GM18519 (cell line): Measurements from ENCODE around the gene GAL3ST2.
"Not testable (repeated sequence)": the region's sequence is repeated elsewhere in the genome, so short reads cannot be mapped to it uniquely, and the experiment has no call there.

Source experiments
- ATAC-seq: cut with Tn5 transposase; IDR thresholded peaks from one replicate; pipeline ENCODE4 v1.9.1; 2021; ENCODE audit warnings: mild to moderate bottlenecking, moderate library complexity; ENCODE audit not compliant: unreplicated experiment, low FRiP score

Gene GAL3ST2

DNA sequence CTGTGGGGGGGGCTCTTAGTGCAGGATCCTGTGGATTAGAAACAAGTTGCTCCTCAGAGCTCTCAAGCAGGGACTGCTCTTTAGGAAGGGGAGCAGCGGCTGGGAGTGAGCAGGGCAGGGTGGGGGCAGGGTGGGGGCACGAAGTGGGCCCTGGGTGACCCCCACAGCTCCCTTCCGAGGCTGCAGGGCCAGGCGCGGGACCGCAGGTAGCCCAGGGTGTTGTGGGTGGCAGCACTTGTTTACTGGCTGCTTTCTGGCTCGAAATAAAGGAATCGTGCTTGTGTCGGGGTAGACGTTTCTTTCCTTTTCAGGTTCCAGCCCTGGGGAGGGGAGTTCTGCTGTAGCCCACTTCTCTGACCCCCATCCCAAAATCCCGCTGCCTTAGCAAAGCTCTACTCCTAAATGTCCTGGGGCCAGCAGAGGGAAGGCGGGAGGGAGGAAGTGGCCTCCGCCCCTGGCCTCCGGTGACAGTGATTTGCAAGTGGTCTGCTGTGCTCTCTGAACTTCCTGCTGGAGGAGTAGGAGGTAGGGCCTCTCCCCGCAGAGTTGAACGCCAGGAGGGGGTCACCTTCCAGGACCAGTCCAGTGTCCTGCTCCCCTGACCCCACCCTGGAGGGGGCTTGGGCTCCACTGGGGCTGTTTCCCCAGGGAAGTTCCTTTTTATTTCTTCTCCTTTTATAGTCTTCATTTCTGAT is 40.7 kb downstream of the GAL3ST2 start:
- ATAC-seq = no peak

- ATAC-seq = not testable (repeated sequence)
Measured at GRCh38 chr2:241817821-241818215, 41.2 kb downstream of the GAL3ST2 start.

GRCh38 chr2:241818229-241818942 is 41.8 kb downstream of the GAL3ST2 start:
- no peak for ATAC-seq

DNA sequence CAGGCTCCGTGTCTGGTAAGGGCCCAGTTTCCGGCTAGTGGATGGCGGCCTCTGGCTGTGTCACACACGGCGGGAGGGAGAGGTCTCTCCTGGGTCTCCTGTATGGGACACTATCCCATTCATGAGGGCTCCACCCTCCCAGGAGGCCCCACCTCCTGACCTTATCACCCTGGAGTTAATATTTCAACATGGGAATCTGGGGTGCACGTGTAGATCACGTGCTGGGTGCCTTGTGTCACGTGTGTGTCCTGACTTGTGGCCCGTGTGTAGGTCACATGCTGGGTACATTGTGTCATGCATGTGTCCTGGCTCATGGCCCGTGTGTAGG is 42.3 kb downstream of the GAL3ST2 start:
- ATAC-seq = no peak

DNA sequence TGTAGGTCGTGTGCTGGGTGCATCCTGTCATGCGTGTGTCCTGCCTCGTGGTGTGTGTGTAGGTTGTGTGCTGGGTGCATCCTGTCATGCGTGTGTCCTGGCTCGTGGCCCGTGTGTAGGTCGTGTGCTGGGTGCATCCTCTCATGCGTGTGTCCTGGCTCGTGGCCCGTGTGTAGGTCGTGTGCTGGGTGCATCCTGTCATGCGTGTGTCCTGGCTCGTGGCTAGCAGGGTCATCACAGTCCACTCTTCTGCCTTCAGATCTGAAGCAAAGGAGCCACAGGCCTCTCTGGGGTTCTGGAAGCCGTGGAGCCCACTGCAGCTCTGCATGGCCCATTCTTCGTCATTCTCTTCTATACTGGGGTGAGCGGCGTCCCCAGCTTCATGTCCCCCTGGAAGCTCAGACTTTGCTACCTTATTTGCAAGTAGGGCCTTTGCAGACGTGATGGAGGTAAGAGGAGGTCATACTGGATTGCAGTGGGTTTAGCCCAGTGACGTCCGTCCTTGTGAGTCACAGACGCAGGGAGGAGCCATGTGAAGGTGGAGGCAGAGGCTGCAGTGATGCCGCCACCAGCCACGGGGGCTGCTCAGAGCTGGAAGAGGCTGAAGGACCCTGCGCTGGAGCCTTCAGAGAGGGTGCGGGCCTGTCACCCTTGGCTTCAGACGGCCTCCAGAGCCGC is 43.5 kb downstream of the GAL3ST2 start:
- not testable (repeated sequence) for ATAC-seq

DNA sequence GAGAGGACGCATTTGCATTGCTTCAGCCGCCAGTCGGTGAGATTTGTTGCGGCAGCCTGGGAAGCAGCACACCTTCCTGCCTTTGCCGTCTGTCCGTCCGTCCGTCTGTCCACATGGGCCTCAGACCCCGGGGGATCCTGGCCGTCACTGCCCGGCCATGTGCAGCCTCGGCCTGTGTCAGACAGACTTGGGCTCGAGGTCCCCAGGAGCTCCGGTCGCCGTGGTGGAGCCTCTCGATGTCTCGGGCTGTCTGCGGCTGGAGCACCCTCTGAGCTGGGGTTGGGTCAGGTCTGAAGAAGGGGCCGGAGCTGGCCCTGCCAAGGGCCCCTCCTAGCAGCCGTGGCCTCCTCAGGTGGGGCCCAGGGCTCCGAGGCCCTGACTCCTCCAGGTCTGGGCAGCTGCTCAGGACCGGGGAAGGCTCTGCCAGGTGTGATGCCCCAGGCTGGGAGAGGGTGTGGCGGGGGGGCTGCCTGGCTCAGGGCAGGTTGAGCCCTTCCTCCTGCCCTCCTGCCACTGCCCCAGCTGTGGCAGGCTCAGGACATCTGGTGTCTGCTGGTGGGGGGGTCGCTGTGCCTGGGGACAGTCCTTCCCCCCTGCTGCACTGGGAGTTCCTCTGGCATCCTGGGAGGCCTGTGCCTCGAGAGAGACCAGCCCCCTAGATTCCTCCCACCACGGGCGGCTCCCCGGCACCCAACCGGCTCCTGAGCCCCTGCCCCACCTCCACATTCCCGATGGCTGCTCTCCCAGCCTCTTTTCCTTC is 44.2 kb downstream of the GAL3ST2 start:
- no peak for ATAC-seq

GRCh38 chr2:241821460-241822263 is 45.0 kb downstream of the GAL3ST2 start:
- no peak for ATAC-seq

GRCh38 chr2:241822264-241822623 is 45.6 kb downstream of the GAL3ST2 start:
- ATAC-seq = no peak

DNA sequence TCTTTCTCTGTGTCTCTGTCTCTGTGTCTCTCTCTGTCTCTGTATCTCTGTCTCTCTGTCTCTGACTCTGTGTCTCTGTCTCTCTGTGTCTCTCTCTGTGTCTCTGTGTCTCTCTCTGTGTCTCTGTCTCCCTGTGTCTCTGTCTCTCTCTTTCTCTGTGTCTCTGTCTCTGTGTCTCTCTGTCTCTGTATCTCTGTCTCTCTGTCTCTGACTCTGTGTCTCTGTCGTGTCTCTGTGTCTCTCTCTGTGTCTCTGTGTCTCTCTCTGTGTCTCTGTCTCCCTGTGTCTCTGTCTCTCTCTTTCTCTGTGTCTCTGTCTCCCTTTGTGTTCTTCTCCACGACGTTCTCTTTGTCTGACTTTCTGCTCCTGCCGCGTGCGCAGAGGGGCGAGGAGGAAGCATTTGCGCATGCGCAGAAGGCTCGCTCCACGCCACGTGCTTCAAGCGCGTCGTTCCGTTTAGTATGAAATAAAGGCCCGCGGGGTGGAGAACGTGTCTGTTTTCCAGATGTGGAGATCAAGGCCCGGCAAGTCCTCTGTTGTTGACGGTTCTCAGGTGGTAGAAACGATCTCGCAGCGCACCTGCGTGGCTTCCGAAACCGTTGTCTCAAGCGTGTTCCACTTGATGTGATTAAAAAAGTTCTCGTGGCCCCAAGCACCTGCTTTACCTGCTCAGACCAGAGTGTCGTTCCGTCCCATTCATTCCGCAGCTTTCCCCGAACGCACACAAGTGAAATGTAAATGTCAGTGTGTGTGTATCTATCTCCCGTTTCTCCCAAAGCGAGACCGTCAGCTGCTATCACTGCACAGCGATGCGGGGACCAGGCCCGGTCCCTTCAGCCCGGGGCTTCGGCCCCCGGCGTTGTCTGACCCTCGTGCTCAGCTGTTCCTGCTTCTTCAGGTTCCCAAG is 47.2 kb downstream of the GAL3ST2 start:
- not testable (repeated sequence) for ATAC-seq

DNA sequence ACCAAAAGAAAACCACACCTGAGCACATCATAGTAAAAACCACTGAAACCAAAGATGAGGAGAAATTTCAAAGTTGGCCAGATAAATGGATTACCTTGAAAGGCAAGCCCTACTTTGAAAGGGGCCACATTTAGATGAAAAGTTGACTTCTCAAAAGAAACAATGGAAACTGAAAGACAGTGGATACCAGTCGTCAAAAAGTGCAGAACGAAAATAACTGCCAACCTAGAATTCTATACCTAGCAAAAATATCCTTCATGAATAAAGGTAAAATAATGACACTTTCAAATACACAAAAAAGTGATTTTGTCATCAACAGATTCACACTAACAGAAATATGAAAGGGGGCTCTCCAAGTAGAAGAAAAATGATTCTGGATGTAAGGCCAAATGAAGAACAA is 50.8 kb downstream of the GAL3ST2 start:
- no peak for ATAC-seq

GRCh38 chr2:241833101-241833663 is 56.6 kb downstream of the GAL3ST2 start:
- ATAC-seq = no peak

DNA sequence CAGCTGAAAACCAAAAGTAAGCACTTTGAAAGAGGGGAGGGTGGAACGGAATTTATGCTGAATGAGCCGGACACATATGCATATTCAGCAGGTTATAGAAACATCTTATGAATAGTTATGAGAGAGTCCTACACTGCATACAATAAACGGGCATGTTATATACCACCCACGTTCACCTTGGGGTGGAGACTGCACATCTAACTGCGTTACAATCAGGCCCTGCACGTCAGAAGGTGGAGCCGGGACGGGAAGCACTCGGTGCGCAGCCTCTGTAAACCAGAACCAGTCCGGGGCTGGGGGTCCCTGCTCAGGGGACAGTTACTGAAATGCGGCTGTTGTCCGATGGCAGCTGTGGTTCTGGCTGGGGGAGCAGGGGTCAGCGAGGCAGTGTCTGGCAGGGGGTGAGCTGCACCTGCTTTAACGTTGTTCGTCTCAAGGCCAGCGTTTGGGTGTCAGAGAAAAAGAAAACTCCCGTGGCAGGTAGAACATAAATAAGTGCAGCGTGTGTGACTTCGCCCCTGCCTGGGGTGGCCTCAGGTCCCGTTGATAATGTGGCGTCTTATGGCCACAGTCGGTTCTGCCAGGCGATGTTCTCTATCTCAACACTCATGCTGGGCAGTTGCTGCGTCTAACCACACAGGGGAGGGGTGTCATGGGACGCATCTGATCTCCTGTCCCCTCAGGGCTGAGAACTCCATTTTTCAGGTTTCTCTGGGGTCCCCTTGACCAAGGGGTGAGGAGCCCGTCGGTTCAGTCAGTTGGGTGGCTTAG is 57.3 kb downstream of the GAL3ST2 start:
- ATAC-seq = not testable (repeated sequence)

- ATAC-seq = no peak
Measured at GRCh38 chr2:241834527-241835210, 58.0 kb downstream of the GAL3ST2 start.

DNA sequence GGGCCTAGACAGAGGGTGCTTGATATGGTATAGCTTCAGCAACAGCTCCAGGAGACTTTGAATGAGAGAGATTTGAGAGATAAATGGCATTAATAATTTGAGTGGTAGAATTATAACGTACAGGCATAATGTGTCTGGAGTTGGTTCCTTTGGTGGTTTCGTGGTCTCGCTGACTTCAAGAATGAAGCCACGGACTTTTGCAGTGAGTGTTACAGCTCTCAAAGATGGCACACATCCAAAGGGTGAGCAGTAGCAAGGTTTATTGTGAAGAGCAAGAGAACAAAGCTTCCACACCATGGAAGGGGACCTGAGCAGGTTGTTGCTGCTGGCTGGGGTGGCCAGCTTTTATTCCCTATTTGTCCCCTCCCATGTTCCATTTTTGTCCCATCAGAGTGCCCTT is 59.0 kb downstream of the GAL3ST2 start:
- ATAC-seq = no peak

GRCh38 chr2:241836292-241836691 is 59.7 kb downstream of the GAL3ST2 start:
- no peak for ATAC-seq

DNA sequence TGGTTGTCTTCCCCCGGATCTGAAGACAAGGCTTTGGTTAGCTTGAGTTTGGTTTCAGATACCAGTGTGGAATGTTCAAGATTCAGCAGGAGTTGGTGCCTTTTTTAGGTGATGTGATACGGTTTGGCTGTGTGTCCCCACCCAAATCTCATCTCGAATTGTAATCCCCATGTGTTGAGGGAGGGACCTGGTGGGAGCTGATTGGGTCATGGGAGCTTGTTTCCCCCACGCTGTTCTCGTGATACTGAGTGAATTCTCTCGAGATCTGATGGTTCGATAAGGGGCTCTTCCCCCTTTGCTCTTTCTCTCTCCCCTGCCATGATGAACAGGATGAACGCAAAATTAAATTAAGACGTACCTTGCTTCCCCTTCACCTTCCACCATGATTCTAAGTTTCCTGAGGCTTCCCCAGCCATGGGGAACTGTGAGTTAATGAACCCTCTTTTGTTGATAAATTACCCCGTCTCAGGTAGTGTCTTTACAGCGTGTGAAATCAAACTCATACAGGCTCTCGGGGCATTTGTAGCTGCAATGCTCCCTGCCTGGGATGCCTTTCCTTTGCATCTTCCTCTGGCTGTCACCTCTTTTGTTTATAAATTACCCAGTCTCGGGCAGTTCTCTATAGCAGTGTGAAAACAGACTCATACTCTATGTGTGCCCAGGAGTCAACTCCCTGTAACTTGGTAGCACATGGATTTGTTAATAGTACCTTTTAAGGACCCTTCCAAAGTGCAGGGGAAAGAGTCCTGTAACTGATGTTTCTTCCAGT is 60.8 kb downstream of the GAL3ST2 start:
- ATAC-seq = no peak
